Endothelial cell of umbilical vein (primary cell): Measurements from ENCODE around the gene NR3C2. TPM values are rescaled to one million over a fixed set of nuclear protein-coding genes. Genes with fewer than 3 reads are reported as not detected.

Experiments used
- BruUV-seq: library from RNA; stranded (reverse); fragments of 400-500 nt; replicated peaks from 2 replicates; lab custom pipeline; 2021; lab: Mats Ljungman, UMichigan
- CTCF ChIA-PET: fragments of 300-600, 350-600 bp; sonication (Branson Sonifier 250); formaldehyde crosslinking; loops from one replicate; lab custom pipeline; 2021; ENCODE audit warnings: antibody characterized with exemption, inconsistent platforms; lab: Charles Lee
- POLR2A ChIA-PET: fragments of 300-600, 350-600 bp; sonication (Branson Sonifier 250); formaldehyde crosslinking; loops from one replicate; lab custom pipeline; 2021; ENCODE audit warnings: antibody characterized with exemption, inconsistent platforms; lab: Charles Lee
- DNase-seq: peaks from one replicate; pipeline ENCODE4 v3.0.0-alpha.2; 2011; ENCODE audit warnings: low read depth, low spot score
- FAIRE-seq: peaks from 2 replicates; lab custom pipeline; 2011; peaks lifted over from hg19 to GRCh38; lab: Jason Lieb, UNC
- H2AFZ ChIP-seq: 2 replicates; pipeline ENCODE4 v1.6.0; 2012; ENCODE audit warnings: low read depth, low read length, control low read depth, inconsistent platforms
- H3K27ac ChIP-seq: 2 replicates; pipeline ENCODE4 v1.5.1; 2011; ENCODE audit warnings: low read depth, mild to moderate bottlenecking, control low read depth, low read length, moderate library complexity; ENCODE audit not compliant: insufficient read depth
- H3K27me3 ChIP-seq, 2 experiments: 2 replicates each; pipeline versions ENCODE4 v1.6.0 to v1.6.1; 2011; ENCODE audit warnings: low read length in 2 of 2, mixed read lengths in 1 of 2; ENCODE audit not compliant: control insufficient read depth in 2 of 2, insufficient read depth in 2 of 2
- H3K36me3 ChIP-seq, 2 experiments: 2 replicates in 1 of 2; 3 replicates in 1 of 2; pipeline ENCODE4 v1.5.1; 2011; ENCODE audit warnings: low read length in 2 of 2, mild to moderate bottlenecking in 1 of 2, moderate library complexity in 1 of 2; ENCODE audit not compliant: control insufficient read depth in 2 of 2, insufficient read depth in 2 of 2; ENCODE audit errors: extremely low read depth in 1 of 2
- H3K4me1 ChIP-seq: 3 replicates; pipeline ENCODE4 v1.5.1; 2011; ENCODE audit warnings: mild to moderate bottlenecking, low read length; ENCODE audit not compliant: control insufficient read depth, insufficient read depth; ENCODE audit errors: extremely low read depth
- H3K4me2 ChIP-seq: 2 replicates; pipeline ENCODE4 v1.6.1; 2011; ENCODE audit warnings: low read length, control low read depth, mixed read lengths; ENCODE audit not compliant: insufficient read depth
- H3K4me3 ChIP-seq, 3 experiments: fragments of 200-600 bp in 1 of 3; sonication (generic), shearing (Covaris generic) in 1 of 3; replicated peaks in 1 of 3; 2 replicates each; pipeline ENCODE4 v1.5.1; 2011 to 2016; ENCODE audit warnings: control low read depth in 3 of 3, low read length in 3 of 3, mild to moderate bottlenecking in 2 of 3, inconsistent platforms in 1 of 3, low read depth in 1 of 3, moderate library complexity in 1 of 3; ENCODE audit not compliant: insufficient read depth in 1 of 3
- H3K79me2 ChIP-seq: 2 replicates; pipeline ENCODE4 v1.6.0; 2012; ENCODE audit warnings: low read length, inconsistent platforms; ENCODE audit not compliant: control insufficient read depth, insufficient read depth
- H3K9ac ChIP-seq: replicated peaks from 2 replicates; pipeline ENCODE3; 2011; ENCODE audit warnings: low read length, control low read depth; ENCODE audit not compliant: insufficient read depth; ENCODE audit errors: extremely low read depth
- H3K9me1 ChIP-seq: replicated peaks from 3 replicates; pipeline ENCODE4 v1.6.0; 2011; ENCODE audit warnings: mild to moderate bottlenecking, low read length; ENCODE audit not compliant: control insufficient read depth, insufficient read depth; ENCODE audit errors: extremely low read depth
- H3K9me3 ChIP-seq: replicated peaks from 2 replicates; pipeline ENCODE4 v1.5.1; 2012; ENCODE audit warnings: low read length, inconsistent platforms; ENCODE audit not compliant: control insufficient read depth, insufficient read depth
- H4K20me1 ChIP-seq: replicated peaks from 2 replicates; pipeline ENCODE3; 2011; ENCODE audit warnings: mild to moderate bottlenecking, low read length; ENCODE audit not compliant: control insufficient read depth, insufficient read depth; ENCODE audit errors: extremely low read depth
- CTCF ChIP-seq, 2 donors: IDR thresholded peaks; 1 replicate in 1 of 2; 2 replicates in 1 of 2; pipeline ENCODE4 v1.5.1; 2011; ENCODE audit warnings: low read length in 2 of 2, mild to moderate bottlenecking in 2 of 2, moderate library complexity in 2 of 2, control low read depth in 1 of 2, inconsistent platforms in 1 of 2, low read depth in 1 of 2; ENCODE audit not compliant: insufficient read depth in 1 of 2; ENCODE audit errors: extremely low read depth in 1 of 2
- EZH2 ChIP-seq: IDR thresholded peaks from 2 replicates; pipeline ENCODE4 v1.6.1; 2012; ENCODE audit warnings: borderline replicate concordance, low read depth, mild to moderate bottlenecking, moderate library complexity, low read length, inconsistent platforms; ENCODE audit not compliant: severe bottlenecking
- FOS ChIP-seq: IDR thresholded peaks from 2 replicates; pipeline ENCODE4 v1.6.1; 2011; ENCODE audit warnings: mild to moderate bottlenecking, low read length, moderate library complexity, borderline replicate concordance; ENCODE audit not compliant: insufficient read depth
- GATA2 ChIP-seq: IDR thresholded peaks from 2 replicates; pipeline ENCODE4 v1.7.0; 2011; ENCODE audit warnings: low read depth, mild to moderate bottlenecking, moderate library complexity, mixed read lengths, low read length; ENCODE audit not compliant: insufficient read length, insufficient read depth
- JUN ChIP-seq: IDR thresholded peaks from 2 replicates; pipeline ENCODE4 v1.6.1; 2011; ENCODE audit warnings: borderline replicate concordance, low read depth; ENCODE audit not compliant: insufficient read length, insufficient read depth
- MAX ChIP-seq: IDR thresholded peaks from 2 replicates; pipeline ENCODE4 v1.6.1; 2011; ENCODE audit not compliant: insufficient read depth, insufficient read length
- MYC ChIP-seq: IDR thresholded peaks from one replicate; pipeline ENCODE4 v1.6.1; 2011; ENCODE audit warnings: mild to moderate bottlenecking, low read depth, low read length
- POLR2A ChIP-seq: IDR thresholded peaks from 2 replicates; pipeline ENCODE4 v1.6.1; 2012; ENCODE audit warnings: low read depth, mild to moderate bottlenecking, control low read depth, low read length
- POLR2AphosphoS5 ChIP-seq: IDR thresholded peaks from 2 replicates; pipeline ENCODE4 v1.6.1; 2012; ENCODE audit warnings: low read depth, mild to moderate bottlenecking, control low read depth, low read length, moderate library complexity; ENCODE audit not compliant: insufficient read depth
- dilution Hi-C: fragments of 300-500 bp; cut with MboI; formaldehyde crosslinking; loops from one replicate; pipeline ENCODE4 v1.15.0; 2019; ENCODE audit warnings: low sequenced_read_pairs; ENCODE audit not compliant: extremely low pct_ligation_motif_present
- intact Hi-C: fragments of 100-400 bp; cut with micrococcal nuclease; formaldehyde crosslinking; loops from one replicate; pipeline ENCODE4 v1.10.0; 2022
- polyA plus RNA-seq, 4 experiments: library from polyadenylated mRNA; depleted of rRNA in 3 of 4; stranded (reverse) in 3 of 4; unstranded in 1 of 4; fragments of >200 nt; gene quantifications; 2 replicates each; pipeline versions ENCODE4 v1.2.1 to v1.2.3, GENCODE V29; 2011 to 2012; ENCODE audit warnings: missing spikeins in 1 of 4
- total RNA-seq: library from RNA; stranded (reverse); gene quantifications from 2 replicates; pipeline ENCODE4 v1.2.3, GENCODE V29; 2021

Gene NR3C2
- total and polyA plus RNA-seq, 2 donors (not counting 3 experiments of a cell fraction or from before 2014, with no cell fraction given), result 4.8 to 16.4 TPM

GRCh38 chr4:148380291-148380690 is 61.9 kb downstream of the NR3C2 start:
- no peak for DNase-seq
- Histone ChIP-seq H3K27me3 (no peaks in the 10 kb centered on the region), H3K4me2 (no peak overlapping the region), H3K4me1 (peaks cover 11% of the 10 kb centered on the region), H4K20me1 (no peaks in the 10 kb centered on the region), H3K27ac (no peak overlapping the region), H3K9ac (no peak overlapping the region), H3K79me2 (no peaks in the 10 kb centered on the region), H3K36me3 (no peaks in the 10 kb centered on the region), H2AFZ (no peak overlapping the region), H3K9me1 (no peaks in the 10 kb centered on the region), H3K4me3 (no peak overlapping the region), H3K9me3 (no peaks in the 10 kb centered on the region)
- FAIRE-seq, result no peak
- ChIA-PET CTCF (interaction anchor here (1.1 kb wide), 1 partner anchor 22 kb away, joined by 3 read pairs; no protein-coding TSS in a partner anchor), POLR2A (no interaction called here)
- intact Hi-C loops (no loop called here), dilution Hi-C loops (no loop called here)
- TF ChIP-seq MYC (no peak), FOS (no peak), POLR2A (no peak), POLR2AphosphoS5 (no peak), EZH2 (no peak), GATA2 (no peak), MAX (no peak), CTCF (IDR thresholded peaks at IDR 0.05; ENCODE audit: extremely low read depth in 1 of 2, insufficient read depth in 1 of 2, low read depth in 1 of 2, low read length in 2 of 2) (no peak), JUN (no peak)
- BruUV-seq, result no TSS peak
